ENCODE measurements around the gene VCX3B. TPM values are rescaled to one million over a fixed set of nuclear protein-coding genes. Genes with fewer than 3 reads are reported as not detected.
A peak's percentile ranks its signal among the peaks of the same experiment; 100 is the strongest.
"Not testable (repeated sequence)": the region's sequence is repeated elsewhere in the genome, so short reads cannot be mapped to it uniquely, and the experiment has no call there.

The VCX3B gene
- polyA plus RNA-seq (2013, experiment 1 of 2) = not detected
- polyA plus RNA-seq (2013, experiment 2 of 2) = not detected

GRCh38 chrX:8464530-8464929 lies at the start of gene VCX3B:
Gene VCX3B (plus strand): TSS chrX:8464830. CDS start chrX:8465451, 621 bp downstream.
- H3K79me2 ChIP-seq (ENCODE audit: control insufficient read depth, insufficient read depth, low read length); H2BK120ac ChIP-seq (ENCODE audit: low read depth, low read length); H3K9ac ChIP-seq (ENCODE audit: low read length); H2BK5ac ChIP-seq (ENCODE audit: low read length); H3K27ac ChIP-seq (ENCODE audit: low read depth, low read length); DNase-seq; H3K56ac ChIP-seq (ENCODE audit: low read length); H3K4ac ChIP-seq (ENCODE audit: low read depth, low read length); H3K27me3 ChIP-seq (ENCODE audit: insufficient read depth, low read length, poor library complexity); H3K4me3 ChIP-seq (ENCODE audit: low read length); H4K5ac ChIP-seq (ENCODE audit: low read length); H3K18ac ChIP-seq (ENCODE audit: low read length); H2BK15ac ChIP-seq (replicated peaks; ENCODE audit: low read depth); H3K36me3 ChIP-seq (ENCODE audit: control insufficient read depth, insufficient read depth, low read length); H4K8ac ChIP-seq (ENCODE audit: low read depth, low read length); H2AK5ac ChIP-seq (ENCODE audit: low read length); H3K4me1 ChIP-seq (ENCODE audit: control insufficient read depth, low read depth, low read length); H3K23ac ChIP-seq (ENCODE audit: low read length); H3K79me1 ChIP-seq (ENCODE audit: low read length); H3K4me2 ChIP-seq (ENCODE audit: low read length): not testable (repeated sequence)
- no CpG with 5 or more reads among the region's 3 CpGs for WGBS (ENCODE audit: extremely low coverage, insufficient coverage, low lambda C conversion rate)

- Histone ChIP-seq H3K56ac (ENCODE audit: low read length) (no peak overlapping the region), H4K5ac (ENCODE audit: low read length) (no peak overlapping the region), H3K79me2 (ENCODE audit: control insufficient read depth, insufficient read depth, low read length) (no peaks in the 10 kb centered on the region), H4K8ac (ENCODE audit: low read depth, low read length) (no peak overlapping the region), H3K27ac (ENCODE audit: low read depth, low read length) (no peak overlapping the region), H3K27me3 (ENCODE audit: insufficient read depth, low read length, poor library complexity) (no peaks in the 10 kb centered on the region), H3K23ac (ENCODE audit: low read length) (no peak overlapping the region), H3K4me1 (ENCODE audit: control insufficient read depth, low read depth, low read length) (no peaks in the 10 kb centered on the region), H2BK120ac (ENCODE audit: low read depth, low read length) (no peak overlapping the region), H2BK5ac (ENCODE audit: low read length) (no peak overlapping the region), H3K4me2 (ENCODE audit: low read length) (no peak overlapping the region), H3K79me1 (ENCODE audit: low read length) (no peaks in the 10 kb centered on the region), H2BK15ac (replicated peaks; ENCODE audit: low read depth) (no peak overlapping the region), H3K4ac (ENCODE audit: low read depth, low read length) (no peak overlapping the region), H3K36me3 (ENCODE audit: control insufficient read depth, insufficient read depth, low read length) (no peaks in the 10 kb centered on the region), H3K18ac (ENCODE audit: low read length) (no peak overlapping the region), H3K9ac (ENCODE audit: low read length) (no peak overlapping the region), H2AK5ac (ENCODE audit: low read length) (no peak overlapping the region), H3K4me3 (ENCODE audit: low read length) (no peak overlapping the region)
- WGBS (ENCODE audit: extremely low coverage, insufficient coverage, low lambda C conversion rate) = no CpG with 5 or more reads among the region's 4 CpGs
- no peak for DNase-seq
Observed at GRCh38 chrX:8418301-8418700, 46.3 kb upstream of the VCX3B start.

- Histone ChIP-seq H3K27ac (ENCODE audit: low read depth, low read length) (no peak overlapping the region), H2BK120ac (ENCODE audit: low read depth, low read length) (no peak overlapping the region), H3K4me2 (ENCODE audit: low read length) (no peak overlapping the region), H3K4ac (ENCODE audit: low read depth, low read length) (no peak overlapping the region), H3K4me3 (ENCODE audit: low read length) (no peak overlapping the region), H3K56ac (ENCODE audit: low read length) (no peak overlapping the region), H4K8ac (ENCODE audit: low read depth, low read length) (no peak overlapping the region), H3K18ac (ENCODE audit: low read length) (no peak overlapping the region), H3K9ac (ENCODE audit: low read length) (no peak overlapping the region), H3K79me2 (ENCODE audit: control insufficient read depth, insufficient read depth, low read length) (no peaks in the 10 kb centered on the region), H3K23ac (ENCODE audit: low read length) (no peak overlapping the region), H3K27me3 (ENCODE audit: insufficient read depth, low read length, poor library complexity) (no peaks in the 10 kb centered on the region), H3K4me1 (ENCODE audit: control insufficient read depth, low read depth, low read length) (no peaks in the 10 kb centered on the region), H3K36me3 (ENCODE audit: control insufficient read depth, insufficient read depth, low read length) (no peaks in the 10 kb centered on the region), H4K5ac (ENCODE audit: low read length) (no peak overlapping the region), H3K79me1 (ENCODE audit: low read length) (no peaks in the 10 kb centered on the region), H2BK5ac (ENCODE audit: low read length) (no peak overlapping the region), H2AK5ac (ENCODE audit: low read length) (no peak overlapping the region), H2BK15ac (replicated peaks; ENCODE audit: low read depth) (no peak overlapping the region)
- no peak for DNase-seq
- no CpG with 5 or more reads among the region's 1 CpG for WGBS (ENCODE audit: extremely low coverage, insufficient coverage, low lambda C conversion rate)
Observed at GRCh38 chrX:8424912-8425311, 39.7 kb upstream of the VCX3B start.

GRCh38 chrX:8429692-8430249 lies 34.9 kb upstream of the VCX3B start:
- Histone ChIP-seq H4K8ac (ENCODE audit: low read depth, low read length) (no peak overlapping the region), H3K9ac (ENCODE audit: low read length) (no peak overlapping the region), H3K56ac (ENCODE audit: low read length) (no peak overlapping the region), H3K4me1 (ENCODE audit: control insufficient read depth, low read depth, low read length) (no peaks in the 10 kb centered on the region), H2BK120ac (ENCODE audit: low read depth, low read length) (no peak overlapping the region), H2BK15ac (replicated peaks; ENCODE audit: low read depth) (no peak overlapping the region), H3K4me3 (ENCODE audit: low read length) (no peak overlapping the region), H3K4me2 (ENCODE audit: low read length) (no peak overlapping the region), H3K18ac (ENCODE audit: low read length) (no peak overlapping the region), H3K4ac (ENCODE audit: low read depth, low read length) (no peak overlapping the region), H3K27me3 (ENCODE audit: insufficient read depth, low read length, poor library complexity) (no peaks in the 10 kb centered on the region), H3K36me3 (ENCODE audit: control insufficient read depth, insufficient read depth, low read length) (no peaks in the 10 kb centered on the region), H4K5ac (ENCODE audit: low read length) (no peak overlapping the region), H3K79me1 (ENCODE audit: low read length) (no peaks in the 10 kb centered on the region), H3K79me2 (ENCODE audit: control insufficient read depth, insufficient read depth, low read length) (no peaks in the 10 kb centered on the region), H3K23ac (ENCODE audit: low read length) (no peak overlapping the region), H2AK5ac (ENCODE audit: low read length) (no peak overlapping the region), H3K27ac (ENCODE audit: low read depth, low read length) (no peak overlapping the region), H2BK5ac (ENCODE audit: low read length) (no peak overlapping the region)
- DNase-seq = peak; percentile 65
- no CpG with 5 or more reads among the region's 6 CpGs for whole genome bisulfite sequencing (ENCODE audit: extremely low coverage, insufficient coverage, low lambda C conversion rate)

GRCh38 chrX:8430444-8430843 lies 34.2 kb upstream of the VCX3B start:
- H2AK5ac ChIP-seq (ENCODE audit: low read length) = no peak overlapping the region
- H3K23ac ChIP-seq (ENCODE audit: low read length) = no peak overlapping the region
- no peak for DNase-seq
- no peak overlapping the region for H4K8ac ChIP-seq (ENCODE audit: low read depth, low read length)
- WGBS (ENCODE audit: extremely low coverage, insufficient coverage, low lambda C conversion rate) = no CpG with 5 or more reads among the region's 3 CpGs
- no peak overlapping the region for H3K4ac ChIP-seq (ENCODE audit: low read depth, low read length)
- no peak overlapping the region for H2BK120ac ChIP-seq (ENCODE audit: low read depth, low read length)
- H2BK15ac ChIP-seq (replicated peaks; ENCODE audit: low read depth) = no peak overlapping the region
- no peak overlapping the region for H3K18ac ChIP-seq (ENCODE audit: low read length)
- H4K5ac ChIP-seq (ENCODE audit: low read length) = no peak overlapping the region
- no peak overlapping the region for H3K56ac ChIP-seq (ENCODE audit: low read length)
- H3K9ac ChIP-seq (ENCODE audit: low read length) = no peak overlapping the region
- no peak overlapping the region for H2BK5ac ChIP-seq (ENCODE audit: low read length)
- H3K4me1 ChIP-seq (ENCODE audit: control insufficient read depth, low read depth, low read length) = no peaks in the 10 kb centered on the region
- no peak overlapping the region for H3K4me3 ChIP-seq (ENCODE audit: low read length)
- H3K79me2 ChIP-seq (ENCODE audit: control insufficient read depth, insufficient read depth, low read length) = no peaks in the 10 kb centered on the region
- no peaks in the 10 kb centered on the region for H3K79me1 ChIP-seq (ENCODE audit: low read length)
- H3K36me3 ChIP-seq (ENCODE audit: control insufficient read depth, insufficient read depth, low read length) = no peaks in the 10 kb centered on the region
- H3K4me2 ChIP-seq (ENCODE audit: low read length) = no peak overlapping the region
- no peak overlapping the region for H3K27ac ChIP-seq (ENCODE audit: low read depth, low read length)
- H3K27me3 ChIP-seq (ENCODE audit: insufficient read depth, low read length, poor library complexity) = no peaks in the 10 kb centered on the region

GRCh38 chrX:8432396-8432795 lies 32.2 kb upstream of the VCX3B start:
- Histone ChIP-seq H2BK120ac (ENCODE audit: low read depth, low read length) (no peak overlapping the region), H3K4me1 (ENCODE audit: control insufficient read depth, low read depth, low read length) (no peaks in the 10 kb centered on the region), H3K79me1 (ENCODE audit: low read length) (no peaks in the 10 kb centered on the region), H3K9ac (ENCODE audit: low read length) (no peak overlapping the region), H3K18ac (ENCODE audit: low read length) (no peak overlapping the region), H2AK5ac (ENCODE audit: low read length) (no peak overlapping the region), H4K8ac (ENCODE audit: low read depth, low read length) (no peak overlapping the region), H3K79me2 (ENCODE audit: control insufficient read depth, insufficient read depth, low read length) (no peaks in the 10 kb centered on the region), H3K56ac (ENCODE audit: low read length) (no peak overlapping the region), H3K4me3 (ENCODE audit: low read length) (no peak overlapping the region), H3K23ac (ENCODE audit: low read length) (no peak overlapping the region), H3K27me3 (ENCODE audit: insufficient read depth, low read length, poor library complexity) (no peaks in the 10 kb centered on the region), H2BK5ac (ENCODE audit: low read length) (no peak overlapping the region), H3K27ac (ENCODE audit: low read depth, low read length) (no peak overlapping the region), H3K36me3 (ENCODE audit: control insufficient read depth, insufficient read depth, low read length) (no peaks in the 10 kb centered on the region), H3K4ac (ENCODE audit: low read depth, low read length) (no peak overlapping the region), H2BK15ac (replicated peaks; ENCODE audit: low read depth) (no peak overlapping the region), H4K5ac (ENCODE audit: low read length) (no peak overlapping the region), H3K4me2 (ENCODE audit: low read length) (no peak overlapping the region)
- no peak for DNase-seq
- WGBS (ENCODE audit: extremely low coverage, insufficient coverage, low lambda C conversion rate) = no CpG with 5 or more reads among the region's 3 CpGs

All from mesendoderm (in vitro differentiated cells).